ENCODE data around the gene VPS39.

GRCh38 chr15:42194513-42194912, 13.6 kb downstream of the VPS39 start:
- TF ChIP-seq CTCF (IDR thresholded peaks at IDR 0.05; ENCODE audit: low read depth, low read length, poor library complexity, severe bottlenecking) (no peak), EZH2phosphoT487 (IDR thresholded peaks at IDR 0.05; ENCODE audit: borderline replicate concordance, low read length) (no peak)
